ENCODE results near the gene SPEG.
"Not testable (repeated sequence)": the region's sequence is repeated elsewhere in the genome, so short reads cannot be mapped to it uniquely, and the experiment has no call there.

Gene SPEG

DNA sequence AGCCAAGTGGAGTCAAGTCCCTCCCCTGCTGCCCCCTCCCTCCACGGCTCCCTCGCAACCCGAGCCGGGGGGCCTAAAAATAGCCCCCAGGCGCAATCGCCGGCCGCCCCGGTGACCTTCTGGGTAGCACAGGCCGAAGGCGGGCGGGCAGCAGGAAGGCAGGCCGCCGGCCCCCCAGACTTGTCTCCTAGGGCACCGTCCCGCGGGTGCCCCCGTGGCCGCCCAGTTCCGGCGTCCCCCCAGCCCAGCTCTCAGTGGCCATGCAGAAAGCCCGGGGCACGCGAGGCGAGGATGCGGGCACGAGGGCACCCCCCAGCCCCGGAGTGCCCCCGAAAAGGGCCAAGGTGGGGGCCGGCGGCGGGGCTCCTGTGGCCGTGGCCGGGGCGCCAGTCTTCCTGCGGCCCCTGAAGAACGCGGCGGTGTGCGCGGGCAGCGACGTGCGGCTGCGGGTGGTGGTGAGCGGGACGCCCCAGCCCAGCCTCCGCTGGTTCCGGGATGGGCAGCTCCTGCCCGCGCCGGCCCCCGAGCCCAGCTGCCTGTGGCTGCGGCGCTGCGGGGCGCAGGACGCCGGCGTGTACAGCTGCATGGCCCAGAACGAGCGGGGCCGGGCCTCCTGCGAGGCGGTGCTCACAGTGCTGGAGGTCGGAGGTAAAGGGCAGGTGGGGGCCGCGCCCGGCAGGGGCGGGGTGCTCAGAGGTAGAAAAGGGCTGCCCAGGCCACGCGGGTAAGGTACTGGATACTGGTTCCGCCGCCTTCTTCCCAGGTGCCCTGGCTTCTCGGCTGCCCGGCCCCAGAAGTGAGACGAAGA, at the start of gene SPEG:
TSS of gene SPEG (plus strand) at position 126 of the 808 bp plus-strand sequence. CDS start at position 261, 135 bp downstream.
- no peak for DNase-seq

DNA sequence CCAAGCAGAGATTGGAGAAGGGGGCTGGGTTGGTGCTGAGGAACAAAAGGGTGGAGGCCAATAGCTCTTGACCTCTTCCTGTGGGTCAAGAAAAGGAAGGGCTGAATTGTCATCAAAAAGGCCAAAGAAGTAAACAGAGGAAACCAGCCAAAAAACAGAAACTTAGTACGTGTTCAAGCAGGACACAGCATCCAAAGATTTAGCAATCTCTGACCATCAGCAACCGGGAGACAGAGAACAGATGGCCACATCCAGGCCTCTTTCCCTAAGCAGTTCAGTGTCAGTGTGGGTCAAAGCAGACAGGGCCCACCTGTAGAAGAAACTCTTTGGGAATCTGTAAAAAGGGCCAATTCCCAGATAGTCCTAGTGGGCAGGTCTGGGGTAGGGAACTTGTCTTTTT, 49.8 kb upstream of the SPEG start:
- no peak for DNase-seq

DNA sequence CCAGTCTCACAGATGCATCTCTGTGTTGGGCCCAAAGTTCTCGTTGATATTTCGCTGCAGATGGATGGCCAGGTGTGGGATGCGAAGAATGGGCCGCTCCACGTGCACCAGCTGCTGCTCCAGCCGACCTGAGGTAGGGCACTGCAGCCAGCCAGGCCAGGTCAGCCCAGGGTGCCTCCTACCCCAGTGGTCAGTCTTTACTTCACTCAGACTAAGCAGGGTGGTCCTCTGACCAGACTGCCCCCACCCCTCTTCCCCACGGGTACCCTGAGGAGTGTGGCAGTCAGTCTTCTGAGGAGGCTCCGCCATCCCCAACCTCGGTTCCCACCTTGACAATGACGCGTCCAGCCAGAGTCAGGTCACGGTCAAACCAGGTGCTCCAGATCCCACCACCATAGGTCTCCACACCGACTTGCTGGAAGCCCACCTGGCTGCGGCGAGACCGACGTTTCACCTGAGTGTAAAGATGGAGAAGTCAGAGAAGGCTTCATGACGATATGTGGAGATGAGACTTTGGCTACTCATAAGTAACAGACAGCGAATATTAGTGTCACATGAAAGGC, 48.6 kb upstream of the SPEG start:
- DNase-seq: no peak

DNA sequence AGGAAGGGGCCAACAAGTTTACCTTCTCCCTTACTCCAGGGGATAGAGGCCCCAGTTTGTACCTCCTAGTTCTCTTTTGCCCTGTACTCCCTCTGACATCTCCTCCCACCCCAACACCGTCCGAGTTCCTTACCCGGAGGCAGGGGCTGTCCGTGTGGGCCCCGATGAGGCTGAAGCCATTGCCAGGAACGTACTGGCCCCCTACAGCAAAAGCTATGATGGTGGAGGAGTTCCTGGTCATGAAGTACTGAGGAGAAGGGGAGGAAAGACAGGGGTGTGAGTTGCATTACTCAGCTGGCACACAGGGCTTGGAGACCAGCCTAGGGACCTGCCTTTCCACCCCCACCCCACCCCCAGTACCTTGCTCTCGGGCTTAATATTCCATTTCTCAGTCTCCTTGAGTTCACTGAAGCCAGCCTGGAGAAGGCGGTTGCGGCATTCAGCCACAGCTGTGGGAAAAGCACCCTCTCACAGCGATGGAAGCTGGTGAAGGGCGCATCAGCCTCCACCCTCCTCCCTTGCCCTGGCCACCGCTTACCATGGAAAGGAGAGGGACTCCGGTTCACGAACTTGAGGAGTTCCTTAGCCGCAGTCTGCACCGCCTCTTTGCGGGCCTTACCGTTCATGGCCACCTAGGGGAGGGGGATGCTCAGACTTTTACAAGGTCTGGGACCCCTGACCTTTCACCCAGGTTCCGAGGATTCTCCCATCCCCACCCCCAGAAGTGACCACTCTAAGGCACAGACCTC, 47.9 kb upstream of the SPEG start:
- DNase-seq: no peak

DNA sequence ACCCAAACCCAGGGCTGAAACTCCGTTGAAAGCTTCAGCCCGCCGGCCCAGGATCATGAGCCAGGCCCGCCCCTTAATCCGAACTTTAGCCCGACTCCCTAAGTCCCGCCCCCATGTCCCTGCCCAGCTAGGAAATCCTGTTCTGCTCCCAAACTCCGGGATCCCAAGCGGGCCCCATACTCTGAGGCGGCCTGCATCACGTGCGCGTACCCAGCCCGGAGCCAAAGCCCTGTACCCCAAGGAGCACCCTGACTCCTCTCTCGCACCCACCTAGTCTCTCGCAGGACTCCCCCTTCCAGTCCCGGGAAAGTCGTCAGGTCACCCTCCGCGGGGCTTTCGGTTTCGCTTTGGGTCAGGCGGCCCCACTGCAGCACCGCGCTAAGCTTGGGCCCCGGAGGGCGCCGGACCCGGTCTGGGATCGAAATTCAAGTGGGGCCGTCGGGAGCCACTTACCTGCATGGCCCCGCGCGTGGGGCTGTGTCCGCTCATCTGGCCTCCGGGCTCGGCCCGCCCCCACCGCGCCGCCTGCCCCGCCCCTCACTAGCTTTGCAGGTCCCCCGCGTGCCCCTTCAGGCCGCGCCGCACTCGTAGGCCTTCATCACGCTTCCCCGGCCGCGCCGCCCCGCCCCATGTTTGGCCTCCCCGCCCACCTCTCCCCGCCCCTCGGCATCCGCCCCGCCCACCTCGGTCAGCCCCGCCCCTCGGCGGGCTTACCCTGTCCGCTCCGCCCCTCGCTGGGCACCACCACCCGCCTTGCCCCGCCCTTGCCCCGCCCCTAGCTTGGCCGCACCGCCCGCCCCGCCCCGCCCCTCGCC, 47.1 kb upstream of the SPEG start, which contains the start of gene DNPEP:
TSS of gene DNPEP (minus strand) at position 607 of the 815 bp plus-strand sequence. CDS start at position 489, 118 bp downstream.
- peak; percentile 96 for DNase-seq

DNA sequence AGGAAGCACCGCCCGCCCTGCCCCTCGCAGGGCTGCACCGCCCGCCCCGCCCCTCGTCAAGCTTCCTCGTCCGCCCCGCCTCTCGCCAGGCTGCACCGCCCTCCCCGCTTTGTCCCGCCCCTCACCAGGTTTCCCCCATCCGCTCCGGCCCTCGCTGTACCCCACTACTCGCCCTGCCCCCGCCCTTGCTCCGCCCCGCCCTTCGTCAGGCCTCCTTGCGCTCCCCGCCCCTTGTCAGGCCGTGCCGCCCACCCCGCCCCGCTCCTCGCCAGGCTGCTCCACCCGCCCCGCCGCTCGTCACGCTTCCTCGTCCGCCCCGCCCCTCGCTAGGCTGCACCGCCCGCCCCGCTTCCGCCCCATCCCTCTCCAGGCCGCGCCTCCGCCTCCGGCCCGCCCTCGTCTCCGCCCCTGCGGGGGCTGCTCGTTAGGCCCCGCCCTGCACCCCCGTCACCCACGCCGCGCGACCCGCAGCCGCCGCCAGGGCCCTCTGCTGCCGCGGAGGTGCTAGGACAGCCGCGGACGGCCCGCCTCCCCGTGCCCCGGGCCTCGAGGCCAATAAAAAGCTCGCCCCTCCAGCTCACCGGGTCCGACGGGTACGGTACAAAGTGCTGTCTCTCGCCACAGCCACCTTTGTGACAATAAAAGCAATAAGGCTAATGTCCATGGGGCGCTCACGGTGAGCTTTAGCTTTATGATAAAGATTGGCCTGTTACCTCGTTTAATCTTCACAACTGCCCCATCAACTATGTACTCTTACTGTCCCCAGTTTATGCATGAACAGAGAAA, 46.3 kb upstream of the SPEG start:
- DNase-seq: peak; percentile 99

DNA sequence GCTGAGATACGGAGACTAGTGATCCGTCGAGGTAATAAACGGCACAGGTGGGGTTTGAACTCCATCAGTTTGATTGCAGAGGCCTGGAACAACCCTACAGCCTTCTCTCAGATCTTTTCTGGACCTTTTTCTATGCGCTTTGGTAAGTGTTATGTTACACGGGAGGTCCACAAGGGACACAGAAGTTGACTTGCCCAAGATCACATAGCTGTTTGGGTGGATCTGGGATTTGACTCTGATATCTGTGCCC, 45.8 kb upstream of the SPEG start:
- no peak for DNase-seq

DNA sequence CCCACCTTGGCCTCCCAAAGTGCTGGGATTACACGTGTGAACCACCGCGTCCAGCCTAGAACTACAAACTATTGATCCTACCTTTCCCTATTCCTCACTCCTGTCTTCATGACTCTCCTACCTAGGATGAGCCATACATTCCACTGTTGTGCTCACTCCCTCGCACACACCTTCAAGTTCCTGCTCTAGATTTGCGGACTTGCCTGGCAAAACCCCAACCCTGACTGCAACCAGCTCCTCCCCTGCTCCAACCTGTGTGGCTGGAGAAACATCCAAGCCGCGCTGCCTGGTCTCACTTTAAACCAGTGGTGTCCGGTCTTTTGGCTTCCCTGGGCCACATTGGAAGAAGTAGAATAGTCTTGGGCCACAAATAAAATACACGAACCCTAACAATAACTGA, 41.9 kb upstream of the SPEG start:
- DNase-seq: no peak

DNA sequence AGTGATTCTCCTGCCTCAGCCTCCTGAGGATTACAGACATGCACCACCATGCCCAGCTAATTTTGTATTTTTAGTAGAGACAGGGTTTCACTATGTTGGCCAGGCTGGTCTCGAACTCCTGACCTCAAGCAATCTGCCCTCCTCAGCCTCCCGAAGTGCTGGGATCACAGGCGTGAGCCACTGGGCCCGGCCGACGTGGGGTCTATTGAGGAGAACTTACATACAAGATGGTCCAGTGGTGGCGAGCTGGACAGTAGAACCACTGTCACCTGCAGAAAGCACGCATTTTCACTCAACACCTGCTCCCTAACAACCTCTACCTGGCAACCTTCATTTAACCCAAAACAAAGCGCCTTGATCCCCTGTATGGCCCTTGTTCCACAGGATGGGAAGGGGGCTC, 39.6 kb upstream of the SPEG start:
- not testable (repeated sequence) for DNase-seq

DNA sequence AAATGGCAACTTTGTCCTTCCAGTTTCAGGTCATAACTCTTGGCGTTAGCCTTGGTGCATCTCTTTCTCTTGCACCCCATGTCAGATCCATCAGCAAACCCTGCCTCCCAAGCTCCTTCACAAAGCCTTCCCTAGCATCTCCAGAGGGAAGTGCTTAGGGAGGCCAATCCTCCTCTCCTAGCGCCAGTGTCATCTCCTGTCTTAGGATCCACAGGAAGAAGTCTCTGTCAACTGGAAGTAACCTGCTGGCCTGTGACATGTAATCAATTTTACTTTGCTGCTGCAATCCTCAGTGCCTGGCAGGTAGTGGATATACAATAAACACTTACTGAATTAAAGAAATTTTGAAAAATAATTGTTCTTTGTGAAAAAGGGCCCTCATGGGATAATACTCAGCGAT, 39.0 kb upstream of the SPEG start:
- no peak for DNase-seq

DNA sequence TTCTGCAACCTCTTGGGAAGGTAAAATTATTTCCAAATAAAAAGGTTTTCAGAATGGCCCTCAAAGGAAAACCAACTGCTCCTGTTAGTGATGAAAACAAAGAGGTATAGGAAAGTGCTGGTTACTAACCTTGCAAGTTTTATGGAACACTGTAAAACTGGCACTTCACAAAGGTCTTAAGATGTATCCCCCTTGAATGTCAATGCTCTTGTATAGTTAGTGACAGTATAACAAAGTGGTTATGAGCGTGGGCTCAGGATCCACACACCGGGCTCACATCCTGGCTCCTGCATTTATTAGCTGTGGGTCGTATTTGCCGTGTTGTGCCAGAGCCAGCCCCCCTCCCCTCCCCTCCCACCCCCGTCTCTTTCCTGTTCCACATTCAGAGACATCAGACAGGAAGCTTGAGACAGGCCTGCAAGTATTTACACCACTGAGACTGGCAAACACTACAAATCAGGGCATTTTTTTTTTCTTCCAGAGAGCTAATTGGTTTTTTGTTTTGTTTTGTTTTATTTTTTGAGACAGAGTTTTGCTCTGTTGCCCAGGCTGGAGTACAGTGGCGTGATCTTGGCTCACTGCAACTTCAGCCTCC, 37.7 kb upstream of the SPEG start:
- DNase-seq: no peak

DNA sequence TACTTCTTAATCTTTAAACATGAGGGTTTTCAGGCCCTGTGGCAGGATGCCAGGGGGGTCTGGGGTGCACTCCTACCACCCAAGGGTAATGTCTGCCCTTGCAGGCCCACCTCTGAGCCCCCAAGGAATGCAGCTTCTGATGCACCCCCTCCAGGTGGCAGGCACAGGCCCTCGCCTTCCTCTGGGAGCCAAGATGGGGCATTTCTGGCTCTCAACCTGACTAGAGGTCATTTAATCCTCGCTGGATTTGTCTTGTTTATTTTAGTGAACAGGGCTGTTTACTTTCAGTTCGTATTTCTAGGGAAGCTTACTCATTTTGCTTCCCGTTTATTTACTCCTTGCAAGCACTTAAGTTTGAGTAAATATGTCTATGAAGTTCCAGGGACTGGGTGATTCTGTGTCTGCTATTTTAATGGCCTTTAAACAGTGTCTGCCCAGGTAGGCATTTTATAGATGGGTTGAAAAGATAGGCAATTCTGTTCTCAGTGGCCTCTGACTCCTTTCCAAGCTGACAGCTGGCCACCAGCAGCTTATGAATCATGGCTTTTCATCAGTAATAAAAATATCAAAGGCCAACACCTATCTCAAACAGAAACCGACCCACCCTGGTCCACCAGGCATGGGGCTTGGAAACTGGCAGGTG, 35.8 kb upstream of the SPEG start:
- DNase-seq: no peak

DNA sequence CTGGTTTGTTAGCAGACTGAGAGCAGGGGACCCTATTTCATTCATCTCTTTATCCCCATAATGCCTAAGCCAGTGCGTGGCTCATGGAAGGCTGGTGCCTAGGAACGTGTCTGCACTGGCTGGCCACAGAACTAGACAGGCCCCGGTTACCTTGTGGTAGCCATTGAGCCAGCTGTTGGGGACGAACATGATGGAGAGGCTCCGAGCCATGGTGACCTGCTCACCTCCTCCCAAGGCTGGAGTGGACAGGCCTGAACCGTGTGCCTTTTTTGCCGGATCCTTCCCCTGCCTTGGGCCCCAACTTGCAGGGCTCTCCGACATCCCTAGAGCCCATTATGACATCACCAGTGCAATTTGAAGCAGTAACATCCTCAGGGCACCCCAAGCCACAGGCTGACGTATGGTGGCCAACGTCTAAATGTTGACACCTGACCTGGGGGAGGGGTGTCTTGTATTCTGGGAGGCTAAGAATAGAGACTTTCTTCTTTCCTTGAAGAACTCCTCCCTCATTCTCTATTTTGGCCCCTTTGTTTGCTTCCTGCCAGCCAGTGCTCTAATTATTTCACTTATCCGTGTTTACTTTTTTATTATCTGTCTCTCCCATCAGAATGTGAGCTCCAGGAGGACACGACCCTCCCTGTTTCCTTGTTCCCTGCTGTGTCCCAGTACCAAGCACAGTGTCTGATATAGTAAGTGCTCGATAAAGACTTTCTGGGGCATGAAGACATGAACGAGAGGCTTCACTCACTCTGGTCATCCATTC, 34.7 kb upstream of the SPEG start:
- no peak for DNase-seq

DNA sequence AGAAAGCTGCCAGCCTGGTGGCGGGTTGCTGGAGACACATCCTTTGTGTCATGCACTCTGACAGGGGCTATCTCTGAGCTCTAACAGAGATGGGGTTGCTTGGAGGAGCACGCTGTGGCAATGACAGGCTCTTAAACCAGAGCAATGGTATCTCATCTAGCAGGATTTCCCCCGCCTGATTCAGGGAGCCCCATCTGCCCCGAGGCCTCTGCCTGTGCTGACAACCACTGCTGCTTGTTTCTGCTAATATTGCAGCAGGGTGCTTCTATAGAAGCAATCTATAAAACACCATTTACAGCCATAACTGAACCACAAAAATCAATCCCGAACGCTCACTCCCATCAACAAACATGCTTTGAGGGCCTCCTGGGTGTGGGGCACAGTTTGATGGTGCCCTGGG, 34.1 kb upstream of the SPEG start:
- DNase-seq: no peak

DNA sequence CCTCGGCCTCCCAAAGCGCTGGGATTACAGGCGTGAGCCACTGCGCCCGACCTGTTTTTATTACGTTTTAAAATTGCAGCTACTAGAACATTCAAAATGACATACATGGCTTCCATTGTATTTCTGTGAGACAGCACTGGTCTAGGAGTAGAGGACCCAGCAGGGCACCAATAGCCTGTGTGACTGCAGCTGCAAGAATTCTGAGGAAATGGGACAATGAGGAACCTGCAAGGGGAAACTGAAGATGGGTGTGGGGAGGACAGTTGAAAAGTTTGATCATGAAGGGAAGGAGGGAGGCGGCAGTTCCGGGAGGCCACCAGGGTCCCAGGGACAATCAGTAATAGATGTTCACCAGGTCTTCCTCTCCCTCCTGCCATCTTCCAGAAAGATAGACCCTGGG, 33.0 kb upstream of the SPEG start:
- DNase-seq: no peak

DNA sequence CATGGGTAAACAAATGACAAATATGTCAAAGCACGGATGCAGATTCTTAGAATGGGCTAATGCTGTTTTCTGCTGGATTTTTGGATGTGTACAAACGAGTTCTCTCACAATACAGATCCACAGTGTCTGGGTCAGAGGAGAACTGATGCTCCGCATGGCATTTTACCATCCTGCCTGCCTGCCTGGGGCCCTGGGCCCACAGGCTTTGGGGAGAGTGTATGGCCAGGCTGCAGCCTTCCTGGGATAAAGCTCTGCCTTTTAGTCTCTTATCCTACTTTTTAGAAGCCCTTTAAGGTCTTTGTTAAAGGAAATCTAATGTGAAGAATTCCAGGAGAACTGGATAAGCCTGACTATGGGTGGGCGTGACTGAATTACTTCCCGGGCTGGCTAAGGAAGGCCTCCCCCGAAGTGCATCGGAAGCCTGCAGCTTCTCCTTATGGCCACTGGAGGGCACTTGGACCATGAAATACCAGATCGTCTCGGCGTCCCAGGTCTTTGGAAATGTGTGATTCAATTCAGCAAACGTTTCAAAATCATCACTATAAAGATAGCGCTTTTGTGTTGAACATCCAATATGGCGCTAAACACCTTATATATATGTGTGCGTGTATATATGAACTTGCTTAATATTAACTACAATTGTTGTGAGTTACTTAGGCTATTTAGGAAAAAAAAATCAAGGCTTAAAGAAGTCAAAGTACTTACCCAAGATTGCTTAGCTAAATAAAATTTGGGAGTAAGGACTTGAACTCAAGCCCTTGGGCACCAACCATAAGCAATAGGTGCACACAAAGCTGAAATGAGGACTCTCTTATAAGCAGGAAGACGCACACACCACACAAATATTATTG, 31.8 kb upstream of the SPEG start:
- peak; percentile 67 for DNase-seq

DNA sequence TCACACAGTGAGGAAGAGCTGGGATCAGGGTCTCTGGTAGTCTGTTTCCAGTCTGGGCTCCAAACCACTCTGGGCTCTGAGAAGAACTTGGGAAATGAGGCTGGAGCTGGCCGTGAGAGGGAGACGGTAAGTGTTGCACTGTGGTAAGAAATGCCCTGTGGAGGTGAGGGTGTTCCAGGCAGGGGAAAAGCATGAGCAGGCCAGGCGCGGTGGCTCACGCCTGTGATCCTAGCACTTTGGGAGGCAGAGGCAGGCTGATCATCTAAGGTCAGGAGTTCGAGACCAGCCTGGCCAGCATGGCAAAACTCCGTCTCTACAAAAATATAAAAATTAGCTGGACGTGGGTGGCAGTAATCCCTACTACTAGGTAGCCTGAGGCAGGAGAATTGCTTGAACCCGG, 30.8 kb upstream of the SPEG start:
- DNase-seq: no peak

DNA sequence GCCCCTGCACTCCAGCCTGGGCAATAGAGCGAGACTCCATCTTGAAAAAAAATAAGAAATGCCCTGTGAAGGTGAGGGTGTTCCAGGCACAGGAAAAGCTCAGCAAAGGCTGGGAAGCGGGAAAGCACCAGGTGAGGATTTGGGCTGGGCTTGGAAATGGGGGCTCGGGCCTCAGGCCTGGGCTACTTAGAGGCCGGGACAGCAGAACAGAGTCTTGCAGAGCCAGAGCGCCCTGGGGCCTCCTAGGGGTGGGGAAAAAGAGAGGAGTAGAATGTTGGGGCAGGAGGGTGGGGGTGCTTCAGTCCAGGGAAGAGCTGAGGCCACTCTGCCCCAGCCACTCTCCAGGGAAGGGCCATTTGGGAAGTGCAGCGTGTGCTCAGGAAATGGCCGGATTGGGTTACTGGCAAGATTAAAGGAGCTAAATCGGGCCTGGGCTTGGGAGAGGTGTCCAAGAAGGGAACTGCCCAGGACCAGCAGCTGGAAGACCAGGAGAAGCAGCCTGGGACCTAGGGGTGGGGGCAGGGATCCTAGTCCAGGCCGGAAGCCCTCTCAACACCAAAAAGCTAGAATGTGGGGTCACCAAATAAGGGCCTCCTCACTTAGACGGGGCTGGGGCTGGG, 30.2 kb upstream of the SPEG start:
- DNase-seq: no peak

DNA sequence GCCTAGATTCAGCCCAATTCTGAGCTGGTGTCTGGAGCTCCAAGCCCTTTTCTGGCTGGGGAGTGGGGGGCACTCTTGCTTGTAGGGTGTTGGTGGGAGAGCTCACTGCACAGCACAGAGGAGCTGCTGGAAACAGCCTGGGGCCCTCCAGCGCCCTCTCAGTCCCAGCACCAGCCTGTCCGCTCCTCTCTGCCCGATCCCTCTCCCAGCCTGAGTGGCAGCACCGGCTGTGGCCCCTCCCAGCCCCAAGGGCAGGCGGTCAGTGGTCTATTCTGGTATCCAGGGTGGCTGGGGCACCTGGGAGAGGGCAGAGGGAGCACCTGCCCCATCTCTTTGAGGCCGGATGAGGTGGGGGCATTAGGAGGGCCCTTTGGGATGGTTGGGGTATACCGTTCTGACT, 29.7 kb upstream of the SPEG start:
- no peak for DNase-seq
